Liver (tissue), 9 donors: ENCODE data around the gene ATG4A. TPM values are rescaled to one million over a fixed set of nuclear protein-coding genes. Genes with fewer than 3 reads are reported as not detected.

Experiments
- DNase-seq: peaks from one replicate; pipeline ENCODE4 v3.0.0-alpha.2; 2017; ENCODE audit warnings: low spot score
- H3K27ac ChIP-seq, 2 donors: one replicate each; pipeline ENCODE4 v1.7.0; 2013; ENCODE audit warnings: inconsistent platforms in 2 of 2, low read length in 2 of 2, control low read depth in 1 of 2, low read depth in 1 of 2, mild to moderate bottlenecking in 1 of 2
- H3K27me3 ChIP-seq, 4 donors: one replicate each; pipeline versions ENCODE4 v1.6.1 to v1.7.0; 2013; ENCODE audit warnings: low read length in 3 of 4, inconsistent platforms in 1 of 4, mild to moderate bottlenecking in 1 of 4, moderate library complexity in 1 of 4; ENCODE audit not compliant: control insufficient read depth in 4 of 4, insufficient read depth in 4 of 4
- H3K36me3 ChIP-seq, 4 donors: one replicate each; pipeline versions ENCODE4 v1.6.1 to v1.7.0; 2013; ENCODE audit warnings: low read length in 3 of 4, mild to moderate bottlenecking in 3 of 4, low read depth in 1 of 4, moderate library complexity in 1 of 4; ENCODE audit not compliant: control insufficient read depth in 4 of 4, insufficient read depth in 3 of 4
- H3K4me1 ChIP-seq, 4 donors: one replicate each; pipeline versions ENCODE4 v1.6.1 to v1.7.0; 2013; ENCODE audit warnings: low read length in 3 of 4, mild to moderate bottlenecking in 3 of 4, moderate library complexity in 1 of 4; ENCODE audit not compliant: control insufficient read depth in 4 of 4, insufficient read depth in 4 of 4
- H3K4me3 ChIP-seq, 3 donors: one replicate each; pipeline versions ENCODE4 v1.6.1 to v1.7.0; 2013; ENCODE audit warnings: low read length in 3 of 3, control low read depth in 1 of 3, low read depth in 1 of 3, mild to moderate bottlenecking in 1 of 3
- H3K9ac ChIP-seq, 2 donors: one replicate each; pipeline ENCODE4 v1.7.0; 2013; ENCODE audit warnings: low read length in 2 of 2, mild to moderate bottlenecking in 2 of 2, moderate library complexity in 2 of 2, control low read depth in 1 of 2, low read depth in 1 of 2
- H3K9me3 ChIP-seq, 4 donors: one replicate each; pipeline versions ENCODE4 v1.6.1 to v1.7.0; 2013; ENCODE audit warnings: low read length in 3 of 4; ENCODE audit not compliant: control insufficient read depth in 4 of 4
- EGR1 ChIP-seq, 2 donors: IDR thresholded peaks; 2 replicates each; pipeline ENCODE4 v1.6.1; 2016 to 2018; ENCODE audit warnings: antibody characterized with exemption in 2 of 2, low read depth in 2 of 2
- FOXA1 ChIP-seq: IDR thresholded peaks from 2 replicates; pipeline ENCODE4 v1.6.1; 2016; ENCODE audit warnings: antibody characterized with exemption
- FOXA2 ChIP-seq: IDR thresholded peaks from 2 replicates; pipeline ENCODE4 v1.6.1; 2016; ENCODE audit warnings: antibody characterized with exemption
- GABPA ChIP-seq, 2 donors: IDR thresholded peaks in 1 of 2; conservative IDR thresholded peaks in 1 of 2; 2 replicates each; pipeline ENCODE4 v1.6.1; 2016; ENCODE audit warnings: antibody characterized with exemption in 2 of 2, mild to moderate bottlenecking in 1 of 2, moderate library complexity in 1 of 2
- HNF4A ChIP-seq, 2 donors: conservative IDR thresholded peaks; 2 replicates each; pipeline ENCODE4 v1.6.1; 2016; ENCODE audit warnings: antibody characterized with exemption in 2 of 2, mild to moderate bottlenecking in 2 of 2
- HNF4G ChIP-seq: IDR thresholded peaks from 2 replicates; pipeline ENCODE4 v1.6.1; 2016; ENCODE audit warnings: antibody characterized with exemption
- JUND ChIP-seq, 2 donors: IDR thresholded peaks; 2 replicates each; pipeline ENCODE4 v1.6.1; 2016; ENCODE audit warnings: antibody characterized with exemption in 2 of 2
- NR2F2 ChIP-seq: IDR thresholded peaks from 2 replicates; pipeline ENCODE4 v1.6.1; 2016; ENCODE audit warnings: antibody characterized with exemption
- RAD21 ChIP-seq, 2 donors: IDR thresholded peaks; 2 replicates each; pipeline ENCODE4 v1.6.1; 2016; ENCODE audit warnings: antibody characterized with exemption in 2 of 2, mild to moderate bottlenecking in 2 of 2
- RXRA ChIP-seq, 2 donors: IDR thresholded peaks; 2 replicates each; pipeline ENCODE4 v1.6.1; 2017 to 2018; ENCODE audit warnings: antibody characterized with exemption in 2 of 2, mild to moderate bottlenecking in 1 of 2
- SP1 ChIP-seq: IDR thresholded peaks from 2 replicates; pipeline ENCODE4 v1.6.1; 2018; ENCODE audit warnings: antibody characterized with exemption, mild to moderate bottlenecking
- TAF1 ChIP-seq: conservative IDR thresholded peaks from 2 replicates; pipeline ENCODE4 v1.6.1; 2016; ENCODE audit warnings: antibody characterized with exemption, mild to moderate bottlenecking
- YY1 ChIP-seq: IDR thresholded peaks from 2 replicates; pipeline ENCODE4 v1.6.1; 2016; ENCODE audit warnings: antibody characterized with exemption, mild to moderate bottlenecking
- WGBS: extraction: QIAGEN DNeasy Blood & Tissue Kit; methylation state at CpG from one replicate; pipeline ENCODE4 v1.1.7; 2013; 5-methylcytosine and 5-hydroxymethylcytosine counted together
- polyA plus RNA-seq, 2 donors: library from polyadenylated mRNA; stranded (reverse) in 1 of 2; unstranded in 1 of 2; fragments of 200-250 nt in 1 of 2; fragments of >200 nt in 1 of 2; fragmentation: Nextera tagmentation in 1 of 2; extraction: Ambion mirVana in 1 of 2; gene quantifications; one replicate each; pipeline versions ENCODE4 v1.2.1 to v1.2.3, GENCODE V29; 2013 to 2015
- total RNA-seq, 2 donors: library from RNA; depleted of rRNA; stranded (reverse); fragments of >200 nt; gene quantifications; one replicate each; pipeline ENCODE4 v1.2.3, GENCODE V29; 2014
- TF ChIP-seq, protein P1 (sequence below): fragments of 150-350 bp; IDR thresholded peaks from 2 replicates; pipeline ENCODE4 v1.5.1; 2017; ENCODE audit warnings: improper control_type of control experiment, low read depth, low read length; ENCODE audit not compliant: missing input control
- TF ChIP-seq, protein P2 (sequence below): IDR thresholded peaks from 2 replicates; pipeline ENCODE4 v1.6.1; 2016; ENCODE audit warnings: antibody characterized with exemption
- TF ChIP-seq, protein P3 (sequence below): IDR thresholded peaks from 2 replicates; pipeline ENCODE4 v1.6.1; 2016; ENCODE audit warnings: antibody characterized with exemption
- TF ChIP-seq, protein P4 (sequence below): IDR thresholded peaks from 2 replicates; pipeline ENCODE4 v1.6.1; 2016; ENCODE audit warnings: antibody characterized with exemption, mild to moderate bottlenecking
- TF ChIP-seq, protein P5 (sequence below): IDR thresholded peaks from 2 replicates; pipeline ENCODE4 v1.6.1; 2016; ENCODE audit warnings: antibody characterized with exemption
- donor health status: healthy.
- donor health status: healthy.
- donor health status: healthy.
- donor health status: healthy.
- donor health status: healthy.

Gene ATG4A
- total and polyA plus RNA-seq, 4 donors: 11.7 to 19.8 (median 16.6) TPM

DNA sequence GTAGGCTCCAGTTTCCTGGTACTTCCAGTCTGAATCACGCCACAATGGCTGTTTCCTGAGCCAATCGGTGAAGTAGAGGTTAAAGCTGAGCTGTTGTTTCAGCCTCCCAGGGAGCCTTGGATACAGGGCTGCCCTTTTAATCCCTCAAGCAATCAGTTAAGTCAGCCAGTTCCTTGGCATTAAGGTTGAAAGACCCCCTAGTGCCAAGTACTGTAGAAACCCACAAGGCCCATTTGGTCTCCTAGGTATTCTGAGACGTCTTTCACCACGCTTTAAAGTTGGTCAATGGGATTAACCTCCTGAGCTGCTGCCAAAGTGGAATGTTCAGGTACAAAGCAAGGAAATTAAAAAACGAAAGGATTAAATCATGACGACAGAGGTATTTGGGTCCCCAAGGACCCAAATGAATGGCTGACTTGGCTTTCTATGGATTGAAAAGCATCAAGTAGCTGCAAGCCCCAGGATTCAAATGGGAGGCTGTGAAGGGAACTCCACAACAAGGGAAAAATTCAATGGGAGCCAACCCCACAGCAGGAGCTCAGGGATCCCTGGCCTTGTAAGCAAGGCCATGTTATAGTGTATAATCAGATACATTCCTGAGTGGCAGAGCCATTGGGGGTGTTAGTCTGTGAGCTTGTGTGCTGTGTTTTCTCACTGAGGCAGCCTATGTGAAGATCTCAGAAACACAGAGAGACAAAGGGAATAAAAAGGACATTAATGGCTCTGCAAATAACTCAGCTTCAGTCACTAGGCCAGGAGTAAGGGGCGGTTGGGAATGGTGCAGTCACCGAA lies 86.0 kb downstream of the ATG4A start:
- Histone ChIP-seq H3K4me3 (no peak overlapping the region), H3K36me3 (no peaks in the 10 kb centered on the region), H3K9me3 (no peaks in the 10 kb centered on the region), H3K9ac (no peak overlapping the region), H3K27ac (no peak overlapping the region), H3K4me1 (no peaks in the 10 kb centered on the region), H3K27me3 (no peaks in the 10 kb centered on the region)
- no peak for TF ChIP-seq SP1
- TF ChIP-seq HNF4G: no peak
- no peak for TF ChIP-seq RXRA (IDR thresholded peaks at IDR 0.05)
- TF ChIP-seq NR2F2: no peak
- TF ChIP-seq, protein P1, sequence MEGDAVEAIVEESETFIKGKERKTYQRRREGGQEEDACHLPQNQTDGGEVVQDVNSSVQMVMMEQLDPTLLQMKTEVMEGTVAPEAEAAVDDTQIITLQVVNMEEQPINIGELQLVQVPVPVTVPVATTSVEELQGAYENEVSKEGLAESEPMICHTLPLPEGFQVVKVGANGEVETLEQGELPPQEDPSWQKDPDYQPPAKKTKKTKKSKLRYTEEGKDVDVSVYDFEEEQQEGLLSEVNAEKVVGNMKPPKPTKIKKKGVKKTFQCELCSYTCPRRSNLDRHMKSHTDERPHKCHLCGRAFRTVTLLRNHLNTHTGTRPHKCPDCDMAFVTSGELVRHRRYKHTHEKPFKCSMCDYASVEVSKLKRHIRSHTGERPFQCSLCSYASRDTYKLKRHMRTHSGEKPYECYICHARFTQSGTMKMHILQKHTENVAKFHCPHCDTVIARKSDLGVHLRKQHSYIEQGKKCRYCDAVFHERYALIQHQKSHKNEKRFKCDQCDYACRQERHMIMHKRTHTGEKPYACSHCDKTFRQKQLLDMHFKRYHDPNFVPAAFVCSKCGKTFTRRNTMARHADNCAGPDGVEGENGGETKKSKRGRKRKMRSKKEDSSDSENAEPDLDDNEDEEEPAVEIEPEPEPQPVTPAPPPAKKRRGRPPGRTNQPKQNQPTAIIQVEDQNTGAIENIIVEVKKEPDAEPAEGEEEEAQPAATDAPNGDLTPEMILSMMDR: no peak
- DNase-seq: no peak
- WGBS: 97% methylated on average over 8 of the region's 8 CpGs

DNA sequence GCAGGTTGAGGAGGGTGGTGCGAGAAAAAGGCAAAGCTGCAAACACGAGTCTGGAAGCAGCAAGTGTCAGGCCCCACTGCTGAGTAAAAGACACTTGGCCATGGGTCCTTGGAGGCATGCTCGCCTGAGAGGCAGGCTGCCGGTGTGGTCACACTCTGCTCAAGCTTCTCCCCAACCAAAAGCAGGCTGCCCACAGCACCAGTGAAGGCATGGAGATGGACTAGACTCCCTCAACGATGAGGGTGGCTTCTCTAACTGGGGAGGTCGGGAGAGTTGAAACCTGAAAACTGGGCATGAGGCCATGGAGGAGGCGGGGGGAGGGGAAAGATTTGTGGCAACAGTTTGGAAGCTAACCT lies 86.5 kb downstream of the ATG4A start:
- no peaks in the 10 kb centered on the region for H3K4me1 ChIP-seq
- no peak for DNase-seq
- no peak overlapping the region for H3K4me3 ChIP-seq
- no peaks in the 10 kb centered on the region for H3K27me3 ChIP-seq
- TF ChIP-seq SP1: no peak
- TF ChIP-seq, protein P1: no peak
- TF ChIP-seq YY1: no peak
- no peak for TF ChIP-seq HNF4G
- TF ChIP-seq HNF4A (conservative IDR thresholded peaks at IDR 0.05): no peak
- TF ChIP-seq RAD21 (IDR thresholded peaks at IDR 0.05): no peak
- no peak for TF ChIP-seq TAF1
- TF ChIP-seq FOXA1: no peak
- TF ChIP-seq RXRA (IDR thresholded peaks at IDR 0.05): no peak
- TF ChIP-seq, protein P2, sequence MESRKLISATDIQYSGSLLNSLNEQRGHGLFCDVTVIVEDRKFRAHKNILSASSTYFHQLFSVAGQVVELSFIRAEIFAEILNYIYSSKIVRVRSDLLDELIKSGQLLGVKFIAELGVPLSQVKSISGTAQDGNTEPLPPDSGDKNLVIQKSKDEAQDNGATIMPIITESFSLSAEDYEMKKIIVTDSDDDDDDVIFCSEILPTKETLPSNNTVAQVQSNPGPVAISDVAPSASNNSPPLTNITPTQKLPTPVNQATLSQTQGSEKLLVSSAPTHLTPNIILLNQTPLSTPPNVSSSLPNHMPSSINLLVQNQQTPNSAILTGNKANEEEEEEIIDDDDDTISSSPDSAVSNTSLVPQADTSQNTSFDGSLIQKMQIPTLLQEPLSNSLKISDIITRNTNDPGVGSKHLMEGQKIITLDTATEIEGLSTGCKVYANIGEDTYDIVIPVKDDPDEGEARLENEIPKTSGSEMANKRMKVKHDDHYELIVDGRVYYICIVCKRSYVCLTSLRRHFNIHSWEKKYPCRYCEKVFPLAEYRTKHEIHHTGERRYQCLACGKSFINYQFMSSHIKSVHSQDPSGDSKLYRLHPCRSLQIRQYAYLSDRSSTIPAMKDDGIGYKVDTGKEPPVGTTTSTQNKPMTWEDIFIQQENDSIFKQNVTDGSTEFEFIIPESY: no peak
- no peak for TF ChIP-seq EGR1 (IDR thresholded peaks at IDR 0.05; ENCODE audit: low read depth in 2 of 2)
- TF ChIP-seq, protein P3, sequence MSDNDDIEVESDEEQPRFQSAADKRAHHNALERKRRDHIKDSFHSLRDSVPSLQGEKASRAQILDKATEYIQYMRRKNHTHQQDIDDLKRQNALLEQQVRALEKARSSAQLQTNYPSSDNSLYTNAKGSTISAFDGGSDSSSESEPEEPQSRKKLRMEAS: no peak
- TF ChIP-seq NR2F2: no peak
- TF ChIP-seq FOXA2: no peak
- TF ChIP-seq, protein P4, sequence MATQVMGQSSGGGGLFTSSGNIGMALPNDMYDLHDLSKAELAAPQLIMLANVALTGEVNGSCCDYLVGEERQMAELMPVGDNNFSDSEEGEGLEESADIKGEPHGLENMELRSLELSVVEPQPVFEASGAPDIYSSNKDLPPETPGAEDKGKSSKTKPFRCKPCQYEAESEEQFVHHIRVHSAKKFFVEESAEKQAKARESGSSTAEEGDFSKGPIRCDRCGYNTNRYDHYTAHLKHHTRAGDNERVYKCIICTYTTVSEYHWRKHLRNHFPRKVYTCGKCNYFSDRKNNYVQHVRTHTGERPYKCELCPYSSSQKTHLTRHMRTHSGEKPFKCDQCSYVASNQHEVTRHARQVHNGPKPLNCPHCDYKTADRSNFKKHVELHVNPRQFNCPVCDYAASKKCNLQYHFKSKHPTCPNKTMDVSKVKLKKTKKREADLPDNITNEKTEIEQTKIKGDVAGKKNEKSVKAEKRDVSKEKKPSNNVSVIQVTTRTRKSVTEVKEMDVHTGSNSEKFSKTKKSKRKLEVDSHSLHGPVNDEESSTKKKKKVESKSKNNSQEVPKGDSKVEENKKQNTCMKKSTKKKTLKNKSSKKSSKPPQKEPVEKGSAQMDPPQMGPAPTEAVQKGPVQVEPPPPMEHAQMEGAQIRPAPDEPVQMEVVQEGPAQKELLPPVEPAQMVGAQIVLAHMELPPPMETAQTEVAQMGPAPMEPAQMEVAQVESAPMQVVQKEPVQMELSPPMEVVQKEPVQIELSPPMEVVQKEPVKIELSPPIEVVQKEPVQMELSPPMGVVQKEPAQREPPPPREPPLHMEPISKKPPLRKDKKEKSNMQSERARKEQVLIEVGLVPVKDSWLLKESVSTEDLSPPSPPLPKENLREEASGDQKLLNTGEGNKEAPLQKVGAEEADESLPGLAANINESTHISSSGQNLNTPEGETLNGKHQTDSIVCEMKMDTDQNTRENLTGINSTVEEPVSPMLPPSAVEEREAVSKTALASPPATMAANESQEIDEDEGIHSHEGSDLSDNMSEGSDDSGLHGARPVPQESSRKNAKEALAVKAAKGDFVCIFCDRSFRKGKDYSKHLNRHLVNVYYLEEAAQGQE: no peak
- TF ChIP-seq GABPA (IDR thresholded peaks at IDR 0.05 in 1 of 2, conservative IDR thresholded peaks at IDR 0.05 in 1 of 2): no peak
- TF ChIP-seq, protein P5, sequence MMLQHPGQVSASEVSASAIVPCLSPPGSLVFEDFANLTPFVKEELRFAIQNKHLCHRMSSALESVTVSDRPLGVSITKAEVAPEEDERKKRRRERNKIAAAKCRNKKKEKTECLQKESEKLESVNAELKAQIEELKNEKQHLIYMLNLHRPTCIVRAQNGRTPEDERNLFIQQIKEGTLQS: no peak
- TF ChIP-seq JUND (IDR thresholded peaks at IDR 0.05): no peak
- H3K9me3 ChIP-seq: no peaks in the 10 kb centered on the region
- H3K27ac ChIP-seq: no peak overlapping the region
- no peaks in the 10 kb centered on the region for H3K36me3 ChIP-seq
- WGBS: 81% methylated on average over 7 of the region's 7 CpGs
- no peak overlapping the region for H3K9ac ChIP-seq
